Transverse colon (tissue), 4 donors: ENCODE measurements around the gene ZNF385B. TPM values are rescaled to one million over a fixed set of nuclear protein-coding genes. Genes with fewer than 3 reads are reported as not detected.

ENCODE experiments used
- DNase-seq: peaks from one replicate; pipeline ENCODE4 v3.0.0-alpha.2; 2019
- H3K27ac ChIP-seq, 4 donors: fragments of 200-600 bp; sonication (generic); 2 replicates each; pipeline ENCODE4 v1.5.1; 2016 to 2018; ENCODE audit warnings: inconsistent platforms in 4 of 4
- H3K27me3 ChIP-seq: fragments of 200-600 bp; sonication (generic); 2 replicates; pipeline ENCODE4 v1.5.1; 2017; ENCODE audit warnings: inconsistent platforms
- H3K36me3 ChIP-seq, 4 donors: fragments of 200-600 bp; sonication (generic); 2 replicates each; pipeline ENCODE4 v1.5.1; 2017 to 2019; ENCODE audit warnings: inconsistent platforms in 4 of 4
- H3K4me1 ChIP-seq, 4 donors: fragments of 200-600 bp; sonication (generic); 2 replicates each; pipeline ENCODE4 v1.5.1; 2017 to 2020; ENCODE audit warnings: inconsistent platforms in 4 of 4
- H3K4me3 ChIP-seq, 4 donors: fragments of 200-600 bp; sonication (generic); 1 replicate in 1 of 4; 2 replicates in 3 of 4; pipeline versions ENCODE4 v1.5.1 to v1.6.1; 2017 to 2019; ENCODE audit warnings: inconsistent platforms in 4 of 4
- H3K9me3 ChIP-seq, 2 donors: fragments of 200-600 bp; sonication (generic); 2 replicates each; pipeline ENCODE4 v1.5.1; 2017 to 2019; ENCODE audit warnings: inconsistent platforms in 2 of 2
- EP300 ChIP-seq: sonication (generic); formaldehyde crosslinking; IDR thresholded peaks from one replicate; pipeline ENCODE4 v1.6.1; 2017; ENCODE audit warnings: antibody characterized with exemption, low read depth
- POLR2A ChIP-seq: fragments of 450-650 bp; IDR thresholded peaks from one replicate; pipeline ENCODE4 v1.6.1; 2016; ENCODE audit warnings: antibody characterized with exemption, mild to moderate bottlenecking, moderate library complexity
- POLR2AphosphoS5 ChIP-seq, 3 donors: sonication (generic); formaldehyde crosslinking; IDR thresholded peaks; one replicate each; pipeline ENCODE4 v1.6.1; 2016; ENCODE audit warnings: antibody characterized with exemption in 3 of 3
- WGBS, 2 donors: methylation state at CpG; one replicate each; pipeline ENCODE4 v1.1.5; 2018; ENCODE audit warnings: low coverage in 1 of 2; 5-methylcytosine and 5-hydroxymethylcytosine counted together
- in situ Hi-C, 4 donors: fragments of 200-750 bp; cut with MboI; loops; one replicate each; pipeline versions ENCODE4 v1.15.0 to v1.15.1; 2017; ENCODE audit warnings: low sequenced_read_pairs in 3 of 4, low pct_ligation_motif_present in 1 of 4, low pct_unique_long_range_greater_than_20kb in 1 of 4
- intact Hi-C: fragments of 100-400 bp; cut with DNase I; formaldehyde crosslinking; loops from one replicate; pipeline ENCODE4 v1.15.1; 2023; ENCODE audit warnings: low total_unique reads
- total RNA-seq, 4 donors: library from RNA; depleted of rRNA; stranded (reverse); fragments of >200 nt; gene quantifications; one replicate each; pipeline ENCODE4 v1.1.0, GENCODE V29; 2016
- TF ChIP-seq, protein P1 (sequence below), 5 experiments: fragments of 200-600 bp in 3 of 5; fragments of 450-650 bp in 2 of 5; sonication (generic) in 3 of 5; IDR thresholded peaks; 1 replicate in 2 of 5; 2 replicates in 3 of 5; pipeline ENCODE4 v1.5.1; 2016 to 2017; ENCODE audit warnings: antibody characterized with exemption in 5 of 5, inconsistent platforms in 3 of 5, mild to moderate bottlenecking in 2 of 5, moderate library complexity in 1 of 5

ZNF385B gene
- total RNA-seq, 4 donors from 2014 or later: 1.2 to 6.0 (median 2.4) TPM

DNA sequence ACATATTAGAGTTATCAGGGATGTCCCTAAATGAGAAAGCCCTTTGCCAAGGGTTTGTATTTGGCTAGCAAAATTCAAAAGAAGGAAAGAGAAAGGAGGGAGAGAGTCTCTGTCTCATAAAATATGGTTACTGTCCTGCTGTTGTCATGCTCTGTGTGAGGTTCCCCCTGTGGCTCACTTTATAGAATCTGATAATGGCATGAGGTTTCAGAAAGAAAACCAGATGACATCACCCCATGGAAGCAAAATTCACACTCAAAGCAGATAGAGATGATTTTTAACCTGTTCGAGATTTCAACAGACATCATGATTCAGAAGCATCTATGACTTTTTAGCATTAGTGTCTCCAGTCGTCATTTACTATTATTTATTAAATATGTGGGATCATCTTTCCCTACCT, 431.8 kb downstream of the ZNF385B start:
- Histone ChIP-seq H3K27ac (no peak overlapping the region), H3K9me3 (no peaks in the 10 kb centered on the region), H3K4me1 (no peaks in the 10 kb centered on the region), H3K36me3 (no peaks in the 10 kb centered on the region), H3K27me3 (no peaks in the 10 kb centered on the region), H3K4me3 (no peak overlapping the region)
- intact Hi-C loops: loop anchor here (10.0 kb wide), 1 partner anchor 325 kb away; no protein-coding TSS in a partner anchor
- 85 to 89% methylated on average over 2 of the region's 2 CpGs for WGBS, 2 donors
- DNase-seq: no peak
- TF ChIP-seq EP300 (no peak), POLR2A (no peak), POLR2AphosphoS5 (IDR thresholded peaks at IDR 0.05) (no peak)
- TF ChIP-seq, protein P1, sequence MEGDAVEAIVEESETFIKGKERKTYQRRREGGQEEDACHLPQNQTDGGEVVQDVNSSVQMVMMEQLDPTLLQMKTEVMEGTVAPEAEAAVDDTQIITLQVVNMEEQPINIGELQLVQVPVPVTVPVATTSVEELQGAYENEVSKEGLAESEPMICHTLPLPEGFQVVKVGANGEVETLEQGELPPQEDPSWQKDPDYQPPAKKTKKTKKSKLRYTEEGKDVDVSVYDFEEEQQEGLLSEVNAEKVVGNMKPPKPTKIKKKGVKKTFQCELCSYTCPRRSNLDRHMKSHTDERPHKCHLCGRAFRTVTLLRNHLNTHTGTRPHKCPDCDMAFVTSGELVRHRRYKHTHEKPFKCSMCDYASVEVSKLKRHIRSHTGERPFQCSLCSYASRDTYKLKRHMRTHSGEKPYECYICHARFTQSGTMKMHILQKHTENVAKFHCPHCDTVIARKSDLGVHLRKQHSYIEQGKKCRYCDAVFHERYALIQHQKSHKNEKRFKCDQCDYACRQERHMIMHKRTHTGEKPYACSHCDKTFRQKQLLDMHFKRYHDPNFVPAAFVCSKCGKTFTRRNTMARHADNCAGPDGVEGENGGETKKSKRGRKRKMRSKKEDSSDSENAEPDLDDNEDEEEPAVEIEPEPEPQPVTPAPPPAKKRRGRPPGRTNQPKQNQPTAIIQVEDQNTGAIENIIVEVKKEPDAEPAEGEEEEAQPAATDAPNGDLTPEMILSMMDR (IDR thresholded peaks at IDR 0.05): no peak
- in situ Hi-C loops: loop anchor here (10.0 to 25.0 kb wide), 4 partner anchors 305 to 658 kb away; no protein-coding TSS in a partner anchor

DNA sequence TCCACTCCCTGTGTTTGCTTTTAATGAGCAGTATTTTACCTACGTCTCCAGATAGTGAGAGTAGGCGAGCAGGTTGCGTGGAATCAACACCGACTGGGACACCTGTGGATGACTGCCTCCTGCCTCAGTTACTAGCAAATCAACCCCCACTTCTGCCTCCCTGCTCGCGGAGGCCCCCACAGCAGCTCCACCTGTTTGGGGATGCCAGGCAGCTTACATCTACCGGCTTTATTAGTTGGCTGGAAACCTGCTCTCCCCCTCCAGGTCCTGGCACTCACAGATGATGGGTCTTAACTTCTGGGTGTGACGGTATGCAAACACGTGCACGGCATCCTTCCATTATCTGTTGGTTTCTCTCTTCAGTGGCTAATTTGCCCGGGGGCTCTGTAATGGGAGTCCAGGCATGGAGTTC, 432.3 kb downstream of the ZNF385B start:
- no peak overlapping the region for H3K27ac ChIP-seq
- H3K4me1 ChIP-seq: no peaks in the 10 kb centered on the region
- DNase-seq: no peak
- 78 to 89% methylated on average over 4 to 11 of the region's 11 CpGs for WGBS, 2 donors
- TF ChIP-seq POLR2AphosphoS5 (IDR thresholded peaks at IDR 0.05): no peak
- no peak for TF ChIP-seq POLR2A
- no peak for TF ChIP-seq EP300
- TF ChIP-seq, protein P1 (IDR thresholded peaks at IDR 0.05): no peak
- no peak overlapping the region for H3K4me3 ChIP-seq
- intact Hi-C loops: loop anchor here (10.0 kb wide), 1 partner anchor 326 kb away; no protein-coding TSS in a partner anchor
- H3K27me3 ChIP-seq: no peaks in the 10 kb centered on the region
- H3K36me3 ChIP-seq: no peaks in the 10 kb centered on the region
- in situ Hi-C loops: loop anchor here (10.0 to 25.0 kb wide), 4 partner anchors 306 to 658 kb away; no protein-coding TSS in a partner anchor
- no peaks in the 10 kb centered on the region for H3K9me3 ChIP-seq

DNA sequence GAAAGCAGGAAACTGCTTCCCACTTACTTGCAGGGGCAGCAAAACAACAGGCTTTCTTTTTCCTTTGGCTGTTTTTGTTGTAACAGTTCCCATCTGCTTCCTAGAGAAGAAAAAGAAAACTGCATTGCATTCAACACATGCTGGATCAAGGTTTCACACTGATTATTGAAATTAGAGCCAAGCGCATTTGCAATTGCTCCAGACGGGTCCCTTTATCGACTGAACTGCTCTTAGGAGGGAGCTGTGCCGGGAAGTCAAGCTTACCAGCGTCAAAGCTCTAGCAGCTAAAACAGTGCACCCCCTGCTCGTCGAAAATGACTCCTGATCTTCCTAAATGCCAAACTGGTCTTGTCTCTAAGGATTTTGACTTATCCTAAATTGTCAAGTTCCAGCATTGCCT, 432.8 kb downstream of the ZNF385B start:
- 43% methylated on average over 5 to 7 of the region's 7 CpGs for WGBS, 2 donors
- DNase-seq: no peak
- Histone ChIP-seq H3K9me3 (no peaks in the 10 kb centered on the region), H3K4me3 (no peak overlapping the region), H3K27ac (no peak overlapping the region), H3K4me1 (no peaks in the 10 kb centered on the region), H3K27me3 (no peaks in the 10 kb centered on the region), H3K36me3 (no peaks in the 10 kb centered on the region)
- TF ChIP-seq POLR2A (no peak), EP300 (no peak), POLR2AphosphoS5 (IDR thresholded peaks at IDR 0.05) (no peak)
- TF ChIP-seq, protein P1 (IDR thresholded peaks at IDR 0.05): no peak
- in situ Hi-C loops: loop anchor here (10.0 to 25.0 kb wide), 4 partner anchors 306 to 659 kb away; no protein-coding TSS in a partner anchor
- intact Hi-C loops: loop anchor here (10.0 kb wide), 1 partner anchor 326 kb away; no protein-coding TSS in a partner anchor

DNA sequence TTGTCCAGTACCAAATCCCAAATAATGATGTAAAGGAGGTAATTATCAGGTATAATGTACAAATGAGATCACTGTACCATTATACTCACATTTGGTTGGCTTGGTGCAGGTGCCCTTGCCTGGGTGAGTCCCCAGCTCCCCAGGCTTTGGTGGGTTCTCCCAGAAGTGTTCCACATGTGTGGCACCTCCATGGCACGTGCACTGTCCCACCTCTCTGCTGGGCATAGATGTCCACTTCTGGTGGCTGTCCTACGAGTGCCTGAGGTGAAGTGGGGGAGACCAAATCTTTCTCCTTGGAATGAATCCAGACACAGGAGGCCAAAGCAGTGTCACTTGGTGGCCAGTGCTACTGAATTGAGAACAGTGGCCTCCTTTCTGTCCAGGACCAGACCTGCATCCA, 434.3 kb downstream of the ZNF385B start:
- no peaks in the 10 kb centered on the region for H3K4me1 ChIP-seq
- H3K4me3 ChIP-seq: no peak overlapping the region
- in situ Hi-C loops: loop anchor here (10.0 to 25.0 kb wide), 4 partner anchors 308 to 660 kb away; no protein-coding TSS in a partner anchor
- no peaks in the 10 kb centered on the region for H3K36me3 ChIP-seq
- H3K9me3 ChIP-seq: no peaks in the 10 kb centered on the region
- H3K27ac ChIP-seq: no peak overlapping the region
- TF ChIP-seq, protein P1 (IDR thresholded peaks at IDR 0.05): no peak
- intact Hi-C loops: loop anchor here (10.0 kb wide), 1 partner anchor 328 kb away; no protein-coding TSS in a partner anchor
- WGBS, 2 donors: 77% methylated on average over 2 of the region's 2 CpGs; no CpG with 5 or more reads in 1 of the 2 donors
- H3K27me3 ChIP-seq: no peaks in the 10 kb centered on the region
- DNase-seq: no peak
